Measurements from ENCODE around the gene BMPER. TPM values are rescaled to one million over a fixed set of nuclear protein-coding genes. Genes with fewer than 3 reads are reported as not detected.

The BMPER gene
- total RNA-seq, 1 experiment from 2014 or later = not detected

- no peak for TF ChIP-seq TCF7L2 (IDR thresholded peaks at IDR 0.05; ENCODE audit: low read depth, low read length)
- TF ChIP-seq POLR2AphosphoS5 (IDR thresholded peaks at IDR 0.05; ENCODE audit: low read depth, low read length) = no peak
- TF ChIP-seq SIN3A (IDR thresholded peaks at IDR 0.05; ENCODE audit: borderline replicate concordance, insufficient read depth, low read depth, low read length) = no peak
- no peak for TF ChIP-seq CTCF (IDR thresholded peaks at IDR 0.05)
- TF ChIP-seq REST (IDR thresholded peaks at IDR 0.05; ENCODE audit: insufficient read depth in 1 of 2, low read depth in 2 of 2, low read length in 1 of 2) = no peak
- H3K36me3 ChIP-seq (ENCODE audit: control insufficient read depth, insufficient read depth, low read length) = no peaks in the 10 kb centered on the region
- DNase-seq (ENCODE audit: low read depth, low spot score) = no peak
- no peak overlapping the region for H3K27ac ChIP-seq (ENCODE audit: low read length)
- ChIA-PET POLR2A (interaction anchor here (0.5 kb wide), 1 partner anchor 45 kb away, joined by 8 read pairs; no protein-coding TSS in a partner anchor), CTCF (no interaction called here)
- H3K4me3 ChIP-seq (ENCODE audit: low read depth in 2 of 2, low read length in 2 of 2) = no peak overlapping the region
- BruUV-seq (replicated peaks) = no TSS peak
- peaks cover 5% of the 10 kb centered on the region; the same call in 1 of the 2 replicates for H3K27me3 ChIP-seq (ENCODE audit: control insufficient read depth, insufficient read depth, low read length)
- in situ Hi-C loops (cut with HindIII; ENCODE audit: low pct_unique_long_range_greater_than_20kb, low sequenced_read_pairs) = no loop called here
- no peak for ATAC-seq
- H3K4me1 ChIP-seq (ENCODE audit: control insufficient read depth, insufficient read depth, low read length) = no peaks in the 10 kb centered on the region
- intact Hi-C loops (cut with micrococcal nuclease; ENCODE audit: unreplicated experiment) = no loop called here
- H3K9me3 ChIP-seq (ENCODE audit: control insufficient read depth, insufficient read depth, low read depth, low read length) = no peaks in the 10 kb centered on the region; the same call in 1 of the 2 replicates
These were observed 44.8 kb downstream of the BMPER start for GRCh38 chr7:33950047-33950714.

GRCh38 chr7:33952824-33953223, 47.5 kb downstream of the BMPER start:
- Histone ChIP-seq H3K27ac (ENCODE audit: low read length) (no peak overlapping the region), H3K9me3 (ENCODE audit: control insufficient read depth, insufficient read depth, low read depth, low read length) (no peaks in the 10 kb centered on the region; the same call in 1 of the 2 replicates), H3K4me1 (ENCODE audit: control insufficient read depth, insufficient read depth, low read length) (no peaks in the 10 kb centered on the region), H3K36me3 (ENCODE audit: control insufficient read depth, insufficient read depth, low read length) (no peaks in the 10 kb centered on the region), H3K27me3 (ENCODE audit: control insufficient read depth, insufficient read depth, low read length) (peaks cover 3% of the 10 kb centered on the region; the same call in 1 of the 2 replicates), H3K4me3 (ENCODE audit: low read depth in 2 of 2, low read length in 2 of 2) (no peak overlapping the region)
- no TSS peak for BruUV-seq (replicated peaks)
- ATAC-seq (no peak), DNase-seq (ENCODE audit: low read depth, low spot score) (no peak)
- TF ChIP-seq CTCF (IDR thresholded peaks at IDR 0.05) = no peak
- no peak for TF ChIP-seq REST (IDR thresholded peaks at IDR 0.05; ENCODE audit: insufficient read depth in 1 of 2, low read depth in 2 of 2, low read length in 1 of 2)
- no peak for TF ChIP-seq TCF7L2 (IDR thresholded peaks at IDR 0.05; ENCODE audit: low read depth, low read length)
- no peak for TF ChIP-seq SIN3A (IDR thresholded peaks at IDR 0.05; ENCODE audit: borderline replicate concordance, insufficient read depth, low read depth, low read length)
- TF ChIP-seq POLR2AphosphoS5 (IDR thresholded peaks at IDR 0.05; ENCODE audit: low read depth, low read length) = no peak
- POLR2A ChIA-PET = no interaction called here
- CTCF ChIA-PET = no interaction called here
- intact Hi-C loops (cut with micrococcal nuclease; ENCODE audit: unreplicated experiment) (no loop called here), in situ Hi-C loops (cut with HindIII; ENCODE audit: low pct_unique_long_range_greater_than_20kb, low sequenced_read_pairs) (no loop called here)
